A673 (cell line): Measurements from ENCODE around the gene PTGES. TPM values are rescaled to one million over a fixed set of nuclear protein-coding genes. Genes with fewer than 3 reads are reported as not detected.

Experiments
- BruUV-seq: library from RNA; stranded (reverse); fragments of 400-500 nt; replicated peaks from 2 replicates; lab custom pipeline; 2021; lab: Mats Ljungman, UMichigan
- CTCF ChIA-PET: fragments of 300-600 bp; sonication (Branson Sonifier 250); formaldehyde crosslinking; loops from one replicate; lab custom pipeline; 2022; ENCODE audit warnings: antibody characterized with exemption; lab: Charles Lee
- POLR2A ChIA-PET: fragments of 300-600 bp; sonication (Branson Sonifier 250); formaldehyde crosslinking; loops from one replicate; lab custom pipeline; 2022; ENCODE audit warnings: antibody characterized with exemption; ENCODE audit not compliant: low non-redundant PET; lab: Charles Lee
- DNase-seq: peaks from one replicate; pipeline ENCODE4 v3.0.0-alpha.2; 2015; ENCODE audit warnings: low spot score
- H3K27ac ChIP-seq: fragments of 200-600 bp; sonication (generic); 2 replicates; pipeline ENCODE4 v1.5.1; 2016; ENCODE audit warnings: mixed run types, low read depth, mild to moderate bottlenecking, mixed read lengths, antibody characterized with exemption, low read length; ENCODE audit not compliant: poor library complexity, severe bottlenecking
- H3K27me3 ChIP-seq: fragments of 200-600 bp; sonication (generic); replicated peaks from 2 replicates; pipeline ENCODE4 v1.6.1; 2017; ENCODE audit warnings: mixed run types, low read depth, mild to moderate bottlenecking, mixed read lengths, antibody characterized with exemption, low read length; ENCODE audit not compliant: insufficient read depth, poor library complexity
- H3K36me3 ChIP-seq: fragments of 200-600 bp; sonication (generic); 2 replicates; pipeline ENCODE4 v1.6.1; 2016; ENCODE audit warnings: mixed run types, mild to moderate bottlenecking, mixed read lengths, antibody characterized with exemption, low read length; ENCODE audit not compliant: insufficient read depth, poor library complexity, severe bottlenecking
- H3K4me1 ChIP-seq: fragments of 200-600 bp; sonication (generic); 2 replicates; pipeline ENCODE4 v1.6.1; 2017; ENCODE audit warnings: mixed run types, mild to moderate bottlenecking, mixed read lengths, antibody characterized with exemption, low read length; ENCODE audit not compliant: insufficient read depth, poor library complexity, severe bottlenecking
- H3K4me3 ChIP-seq: fragments of 200-600 bp; sonication (generic); 2 replicates; pipeline ENCODE4 v1.5.1; 2016; ENCODE audit warnings: low read depth, mixed run types, mild to moderate bottlenecking, mixed read lengths, low read length; ENCODE audit not compliant: poor library complexity, severe bottlenecking
- H3K9me3 ChIP-seq: fragments of 200-600 bp; sonication (generic); 2 replicates; pipeline ENCODE4 v1.6.1; 2016; ENCODE audit warnings: mixed run types, low read depth, mild to moderate bottlenecking, mixed read lengths, antibody characterized with exemption, low read length; ENCODE audit not compliant: poor library complexity, severe bottlenecking
- CTCF ChIP-seq: fragments of 300-800, 200-600 bp; sonication (generic); conservative IDR thresholded peaks from 2 replicates; pipeline ENCODE4 v1.5.1; 2017; ENCODE audit warnings: low read depth, mild to moderate bottlenecking, antibody characterized with exemption, low read length, moderate library complexity, mixed read lengths
- EZH2 ChIP-seq: fragments of 200-600 bp; sonication (generic); IDR thresholded peaks from 2 replicates; pipeline ENCODE4 v1.6.1; 2017; ENCODE audit warnings: borderline replicate concordance, low read depth, mild to moderate bottlenecking, mixed read lengths, antibody characterized with exemption, low read length; ENCODE audit not compliant: poor library complexity, severe bottlenecking
- intact Hi-C: fragments of 100-400 bp; cut with micrococcal nuclease; formaldehyde crosslinking; loops from one replicate; pipeline ENCODE4 v1.10.0; 2022; ENCODE audit not compliant: unreplicated experiment
- total RNA-seq: library from RNA; stranded (reverse); gene quantifications from 2 replicates; pipeline ENCODE4 v1.2.3, GENCODE V29; 2021

The PTGES gene
- total RNA-seq, 1 experiment from 2014 or later, result 0.80 TPM

DNA sequence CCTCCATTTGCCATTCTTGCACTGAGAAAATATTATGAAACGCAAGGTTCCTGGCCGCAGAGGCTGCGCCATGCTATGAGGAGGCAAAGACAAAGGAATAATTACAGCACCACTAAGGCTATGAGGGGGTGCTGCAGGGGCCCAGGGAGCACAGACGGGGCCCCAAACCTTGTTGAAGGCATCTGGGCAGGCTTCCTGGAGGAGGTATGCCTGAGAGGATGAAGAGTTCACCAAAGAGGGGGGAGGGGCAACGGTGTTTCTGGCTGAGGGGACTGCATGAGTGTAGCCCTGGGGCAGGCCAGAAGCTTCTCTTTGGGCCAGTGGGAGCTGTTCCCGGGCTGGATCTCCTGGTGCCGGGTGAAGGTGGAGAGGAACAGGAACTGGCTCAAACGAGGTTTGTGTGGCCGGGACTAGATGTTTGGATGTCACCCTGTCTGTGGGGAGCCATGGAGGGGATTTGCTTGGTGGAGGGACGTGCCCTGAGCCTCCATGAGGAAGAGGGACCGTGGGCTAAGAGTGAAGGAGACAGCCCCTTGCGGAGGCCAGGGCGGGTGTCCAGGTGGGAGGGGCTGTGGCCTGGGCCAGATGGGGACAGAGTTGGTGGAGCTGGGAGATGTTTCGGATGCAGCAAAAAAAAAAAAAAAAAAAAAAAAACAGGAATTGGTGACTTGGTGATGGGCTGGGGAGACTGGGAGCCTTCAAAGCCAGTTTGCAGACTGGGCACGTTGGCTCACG is 28.2 kb downstream of the PTGES start:
- BruUV-seq, result no TSS peak
- TF ChIP-seq EZH2 (no peak), CTCF (no peak)
- H3K4me1 ChIP-seq, result peaks cover 21% of the 10 kb centered on the region
- H3K36me3 ChIP-seq, result no peaks in the 10 kb centered on the region
- intact Hi-C loops, result loop anchor here (5.0 kb wide), 1 partner anchor 82 kb away; the partner anchor contains the start of gene ASB6
- H3K27me3 ChIP-seq, result no peaks in the 10 kb centered on the region
- DNase-seq, result no peak
- no peak overlapping the region for H3K4me3 ChIP-seq
- CTCF ChIA-PET, result interaction anchor here (0.6 kb wide), 2 partner anchors 23 to 66 kb away, joined by 8 to 13 read pairs; no protein-coding TSS in a partner anchor
- POLR2A ChIA-PET, result no interaction called here
- H3K27ac ChIP-seq, result no peak overlapping the region
- no peaks in the 10 kb centered on the region for H3K9me3 ChIP-seq

GRCh38 chr9:129722913-129723312 is 29.9 kb downstream of the PTGES start:
- no peak for DNase-seq
- Histone ChIP-seq H3K4me1 (peaks cover 21% of the 10 kb centered on the region), H3K4me3 (no peak overlapping the region), H3K36me3 (no peaks in the 10 kb centered on the region), H3K27ac (no peak overlapping the region), H3K9me3 (no peaks in the 10 kb centered on the region), H3K27me3 (no peaks in the 10 kb centered on the region)
- TF ChIP-seq CTCF (no peak), EZH2 (no peak)
- no TSS peak for BruUV-seq
- ChIA-PET CTCF (no interaction called here), POLR2A (no interaction called here)
- intact Hi-C loops, result no loop called here

- no TSS peak for BruUV-seq
- DNase-seq, result no peak
- CTCF ChIA-PET, result no interaction called here
- Histone ChIP-seq H3K9me3 (no peaks in the 10 kb centered on the region), H3K27ac (no peak overlapping the region), H3K4me1 (peaks cover 8% of the 10 kb centered on the region), H3K27me3 (no peaks in the 10 kb centered on the region), H3K4me3 (no peak overlapping the region), H3K36me3 (no peaks in the 10 kb centered on the region)
- intact Hi-C loops, result no loop called here
- TF ChIP-seq CTCF (no peak; the same call in 1 of the 2 replicates), EZH2 (no peak)
- POLR2A ChIA-PET, result no interaction called here
These were observed 31.8 kb downstream of the PTGES start for GRCh38 chr9:129720865-129721545.
